ENCODE measurements around the gene COL1A1.

COL1A1 gene

DNA sequence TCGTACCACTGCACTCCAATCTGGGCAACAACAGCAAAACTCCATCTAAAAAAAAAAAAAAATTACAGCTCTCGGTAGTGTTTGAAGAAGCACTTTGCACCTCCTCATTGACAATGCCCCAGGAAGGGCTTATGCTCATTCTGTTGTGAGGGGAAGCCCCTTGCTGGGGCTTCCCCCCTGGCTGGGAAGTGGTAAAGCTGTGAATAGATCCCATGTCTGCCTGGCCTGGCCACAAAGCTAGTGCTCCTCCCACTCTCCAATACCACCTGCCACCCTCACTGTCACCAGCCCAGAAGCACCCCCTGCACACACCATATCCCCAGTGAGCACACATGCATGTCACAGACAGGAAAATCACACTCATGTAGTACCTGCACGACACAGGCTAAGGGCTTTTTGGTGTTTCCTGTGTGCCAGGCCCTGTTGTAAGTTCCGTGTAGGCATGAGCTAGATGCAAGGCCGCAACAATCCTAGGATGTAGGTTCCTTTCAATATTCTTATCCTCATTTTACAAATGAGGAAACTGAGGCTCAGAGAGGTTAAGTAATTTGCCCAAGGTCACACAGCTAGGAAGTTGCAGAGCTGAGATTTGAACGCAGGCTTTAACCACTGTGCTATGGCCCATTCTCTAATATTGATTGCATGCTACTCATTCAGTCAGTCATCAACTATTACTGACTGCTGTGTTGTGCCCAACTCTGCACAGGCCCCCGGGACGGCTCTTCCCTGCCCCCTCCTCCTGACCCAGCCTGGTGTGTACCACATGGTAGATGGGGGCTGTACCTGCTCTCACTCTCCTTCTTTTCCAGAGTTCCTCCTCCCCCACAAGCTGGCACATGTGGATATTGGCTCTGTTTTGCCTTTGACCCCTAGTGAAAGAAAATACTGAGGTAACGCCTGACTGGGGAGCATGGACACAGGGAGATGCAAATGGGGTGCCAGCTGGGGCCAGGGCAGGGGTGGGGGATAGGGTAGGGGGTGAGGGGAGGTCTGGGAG is 11.9 kb upstream of the COL1A1 start:
- DNase-seq (ENCODE audit: low read depth in 2 of 2), result peak in 1 of 2 donors; percentile 16

GRCh38 chr17:50212121-50212843 is 10.9 kb upstream of the COL1A1 start:
- DNase-seq (ENCODE audit: low read depth in 2 of 2), result no peak

- no peak for DNase-seq (ENCODE audit: low read depth in 2 of 2)
Observed at GRCh38 chr17:50211249-50212120, 10.1 kb upstream of the COL1A1 start.

- DNase-seq (ENCODE audit: low read depth in 2 of 2), result no peak
Observed at GRCh38 chr17:50210240-50211225, 9.1 kb upstream of the COL1A1 start.

DNA sequence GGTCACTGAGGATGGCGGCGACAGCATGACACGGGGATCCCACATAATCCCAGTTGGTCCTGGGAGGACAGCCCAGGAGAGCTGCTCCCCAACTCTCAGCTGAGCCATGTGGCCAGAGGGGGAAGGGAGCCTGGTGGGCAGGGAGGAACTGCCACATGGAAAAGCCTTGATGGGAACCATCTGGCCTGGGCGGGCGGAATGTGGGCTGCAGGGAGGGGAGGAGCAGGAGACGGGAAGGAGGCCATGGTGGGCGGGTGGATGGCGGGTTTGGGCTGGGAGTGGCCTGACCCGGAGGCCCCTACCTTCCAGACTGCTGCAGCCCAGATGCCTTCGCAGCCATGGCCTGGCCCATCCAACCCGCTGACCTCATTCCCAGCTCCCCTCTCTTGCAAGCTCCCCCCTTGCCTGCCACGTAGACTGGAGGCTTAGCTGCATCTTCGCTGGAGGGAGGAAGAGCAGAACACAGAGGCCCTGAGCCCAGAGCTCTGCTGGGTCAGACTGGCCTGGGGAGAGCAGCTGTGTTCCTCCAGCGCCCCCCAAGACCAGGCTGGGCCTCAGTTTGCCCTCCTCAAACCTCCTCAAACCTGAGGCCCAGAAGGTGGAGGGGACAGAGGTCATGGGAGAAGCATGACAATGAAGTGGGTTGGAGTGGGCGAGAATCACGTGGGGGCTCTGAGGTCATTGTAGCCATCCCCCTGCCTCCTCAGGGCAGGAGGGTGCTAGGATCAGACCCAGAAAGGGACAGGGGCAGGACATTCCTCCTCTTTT is 8.2 kb upstream of the COL1A1 start:
- no peak for DNase-seq (ENCODE audit: low read depth in 2 of 2)

GRCh38 chr17:50209133-50209471 is 7.7 kb upstream of the COL1A1 start:
- DNase-seq (ENCODE audit: low read depth in 2 of 2), result no peak

DNA sequence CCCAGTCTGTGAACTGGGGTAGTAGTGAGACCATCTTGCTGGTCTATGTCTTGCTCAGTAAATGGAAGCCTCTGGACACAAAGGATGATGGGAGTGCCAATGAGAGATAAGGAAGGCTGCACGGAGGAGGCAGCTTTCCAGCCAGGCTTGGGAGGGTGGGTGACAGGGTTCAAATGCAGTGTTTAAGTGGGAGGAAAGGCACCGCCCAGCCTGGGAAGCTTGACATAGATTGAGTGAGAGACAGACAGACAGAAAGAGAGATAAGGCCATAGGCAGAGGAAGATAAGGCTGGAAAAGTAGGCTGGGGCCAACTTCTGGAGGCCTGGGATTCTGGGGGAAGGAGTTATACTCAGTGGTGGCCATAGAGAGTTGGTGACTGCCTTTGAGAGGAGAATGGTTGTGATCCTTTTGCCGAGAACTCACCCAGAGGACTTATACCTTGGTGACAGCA is 7.2 kb upstream of the COL1A1 start:
- no peak for DNase-seq (ENCODE audit: low read depth in 2 of 2)

GRCh38 chr17:50207792-50208567 is 6.5 kb upstream of the COL1A1 start:
- DNase-seq (ENCODE audit: low read depth in 2 of 2), result no peak

- DNase-seq (ENCODE audit: low read depth in 2 of 2), result no peak
Observed at GRCh38 chr17:50207315-50207714, 5.9 kb upstream of the COL1A1 start.

- DNase-seq (ENCODE audit: low read depth in 2 of 2), result no peak
Observed at GRCh38 chr17:50206604-50207293, 5.3 kb upstream of the COL1A1 start.

GRCh38 chr17:50205963-50206505 is 4.6 kb upstream of the COL1A1 start:
- no peak for DNase-seq (ENCODE audit: low read depth in 2 of 2)

GRCh38 chr17:50205111-50205962 is 3.9 kb upstream of the COL1A1 start:
- no peak for DNase-seq (ENCODE audit: low read depth in 2 of 2)

- no peak for DNase-seq (ENCODE audit: low read depth in 2 of 2)
Observed at GRCh38 chr17:50204431-50204830, 3.0 kb upstream of the COL1A1 start.

DNA sequence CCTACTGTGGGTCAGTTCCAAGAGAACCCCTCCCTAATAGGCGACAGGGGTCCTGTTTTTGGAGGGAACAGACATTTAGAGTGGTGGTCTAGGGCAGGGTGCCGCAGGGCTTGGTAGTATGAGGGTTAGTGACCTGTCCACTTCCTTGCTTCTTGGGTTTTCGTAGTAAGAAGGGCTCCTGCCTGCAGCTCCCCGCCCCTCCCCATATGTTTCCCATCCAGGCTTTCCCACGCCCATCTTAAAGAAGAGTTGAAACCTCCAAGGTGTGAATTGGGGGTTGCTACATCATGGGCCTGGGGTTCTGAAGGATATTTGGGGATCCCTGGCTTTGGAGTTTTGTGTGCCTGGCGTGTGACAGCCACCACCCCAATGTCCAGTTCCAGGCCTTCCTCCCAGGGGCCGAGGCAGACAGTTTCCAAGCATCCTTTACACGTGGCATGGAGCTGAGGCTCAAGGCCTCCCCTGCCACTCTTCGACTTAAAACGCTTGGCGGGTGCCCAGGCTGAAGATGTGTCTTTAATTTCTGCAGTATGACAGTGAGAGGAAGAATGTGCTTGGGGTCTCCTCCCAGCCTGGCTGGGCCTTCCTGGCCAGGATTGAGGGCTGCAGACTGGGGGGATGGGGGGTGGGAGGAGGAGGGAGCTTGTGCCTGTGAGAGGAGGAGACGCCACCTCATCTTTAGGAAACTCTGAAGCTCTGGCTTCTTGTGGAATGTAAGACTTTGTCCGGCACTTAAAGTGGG is 2.3 kb upstream of the COL1A1 start:
- DNase-seq (ENCODE audit: low read depth in 2 of 2), result no peak

- DNase-seq (ENCODE audit: low read depth in 2 of 2), result no peak
Observed at GRCh38 chr17:50203086-50203485, 1.7 kb upstream of the COL1A1 start.

GRCh38 chr17:50200457-50201275 is 765 bp downstream of the COL1A1 start:
- peak; percentile 72 to 76 for DNase-seq (ENCODE audit: low read depth in 2 of 2)

All from activated CD4-positive, alpha-beta T cell treated with anti-CD3 and anti-CD28 coated beads for 24 hours (primary cell).